ENCODE measurements around the gene BCL2L13. TPM values are rescaled to one million over a fixed set of nuclear protein-coding genes. Genes with fewer than 3 reads are reported as not detected.
A peak's percentile ranks its signal among the peaks of the same experiment; 100 is the strongest.

The BCL2L13 gene
- total RNA-seq, 1 donor from 2014 or later: 98.4 TPM

DNA sequence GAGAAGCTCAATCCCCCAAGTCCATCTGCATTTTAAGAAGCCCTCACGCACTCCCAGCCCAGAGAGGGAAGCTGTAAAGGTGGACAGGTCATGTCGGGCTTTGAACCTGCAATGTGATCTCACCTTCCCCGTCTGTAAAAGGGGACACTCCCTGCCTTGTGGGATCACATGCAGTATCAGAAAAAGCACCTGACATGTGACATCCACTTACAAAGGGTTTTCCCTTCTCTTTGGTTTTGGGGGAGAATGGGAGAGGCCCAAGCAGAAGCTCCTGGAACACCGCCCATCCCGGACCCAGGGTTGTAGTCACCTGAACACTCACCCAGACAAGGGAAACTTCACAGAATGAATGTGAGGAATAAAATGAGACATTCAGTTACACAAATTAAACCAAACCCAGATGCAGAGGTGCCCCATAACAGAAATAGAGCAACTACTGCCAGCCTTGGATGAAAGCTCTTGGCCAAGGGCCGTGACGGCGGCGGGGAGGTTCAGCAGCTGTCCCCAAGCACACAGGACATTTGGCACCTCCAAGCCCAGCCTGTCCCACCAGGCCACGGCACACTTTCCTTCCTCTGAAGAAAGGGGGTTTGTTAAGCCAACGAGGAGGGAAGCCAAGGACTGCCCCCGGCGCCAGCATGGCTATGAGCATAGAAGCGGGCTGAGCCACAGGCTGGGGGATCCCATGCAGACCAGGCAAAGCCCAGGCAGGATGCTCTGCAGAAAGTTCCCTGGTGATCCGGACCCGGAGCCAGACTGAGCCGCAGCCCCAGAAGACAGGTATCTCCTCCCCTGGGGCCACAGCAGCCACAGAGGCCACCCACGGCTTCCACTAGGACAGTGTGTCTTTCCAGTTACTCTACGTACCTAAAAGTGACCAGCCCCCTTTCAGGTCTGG lies 131.9 kb downstream of the BCL2L13 start:
- ATAC-seq (ENCODE audit: poor library complexity) (no peak), DNase-seq (no peak)
- intact Hi-C loops (cut with DNase I): no loop called here

DNA sequence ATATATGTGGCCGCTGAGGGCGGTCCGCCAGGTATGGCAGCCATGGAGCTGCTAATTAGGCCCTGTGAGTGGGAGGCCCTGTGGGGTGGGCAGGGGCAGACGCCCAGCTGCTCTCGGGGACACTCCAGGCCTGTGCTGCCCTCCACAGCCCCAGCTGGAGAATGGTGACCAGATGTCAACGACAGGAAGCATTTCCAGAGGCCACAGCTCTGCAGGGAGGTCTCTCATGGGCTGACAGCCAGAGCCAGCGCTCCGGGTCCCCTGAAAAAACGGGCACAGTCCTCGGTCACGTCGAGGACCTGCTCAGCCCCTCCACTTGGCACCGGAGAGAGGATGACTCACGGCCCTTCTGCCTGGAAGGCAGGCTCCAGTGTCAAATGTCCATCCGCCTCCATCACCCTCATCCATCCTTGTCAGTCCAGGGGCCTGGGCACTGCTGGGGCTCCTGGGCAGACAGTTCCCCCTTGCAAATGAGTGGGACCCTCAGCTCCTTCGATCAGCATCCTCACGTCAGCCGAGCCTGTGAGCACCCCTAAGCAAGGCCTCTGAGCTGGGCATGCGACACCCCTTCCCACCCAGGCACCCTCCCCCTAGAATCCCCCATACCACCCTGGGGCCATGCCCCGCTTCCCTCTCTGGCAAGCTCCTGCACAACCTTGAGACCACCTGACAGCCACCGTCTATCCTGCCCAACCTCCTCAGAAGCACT lies 133.8 kb downstream of the BCL2L13 start:
- DNase-seq (no peak), ATAC-seq (ENCODE audit: poor library complexity) (no peak)
- intact Hi-C loops (cut with DNase I): no loop called here

- DNase-seq: no peak
- intact Hi-C loops (cut with DNase I): no loop called here
- ATAC-seq (ENCODE audit: poor library complexity): peak; percentile 28
These were observed 134.5 kb downstream of the BCL2L13 start for GRCh38 chr22:17772958-17773605.

DNA sequence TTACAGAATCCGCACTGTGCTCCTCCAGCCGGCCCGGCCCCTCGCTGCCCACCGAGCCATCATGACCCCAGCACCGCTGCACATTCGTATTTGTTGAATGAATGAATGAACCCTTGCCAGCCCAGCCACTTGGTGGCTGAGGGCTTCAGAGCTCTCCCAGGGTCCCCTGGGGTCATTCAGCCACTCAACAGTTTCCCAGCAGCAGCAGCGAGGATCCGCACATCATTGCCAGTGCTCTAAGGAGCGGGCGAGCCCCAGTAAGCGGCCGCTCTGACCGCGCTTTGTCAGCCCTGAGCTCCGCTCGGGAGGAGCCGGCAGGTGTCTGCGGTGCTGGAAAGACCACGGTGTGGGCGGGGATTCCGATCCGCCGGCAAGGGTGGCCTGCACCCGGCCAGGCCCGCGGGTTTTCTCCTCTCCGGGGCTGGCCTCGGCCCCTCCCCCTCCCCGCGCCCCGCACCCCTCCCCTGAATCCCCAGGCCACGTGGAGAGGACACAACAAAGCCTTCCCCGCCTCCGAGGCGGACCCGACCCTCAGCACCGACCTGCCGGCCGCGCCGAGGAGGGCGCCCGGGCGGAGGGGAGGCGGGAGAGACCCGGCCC lies 135.1 kb downstream of the BCL2L13 start:
- DNase-seq (no peak), ATAC-seq (ENCODE audit: poor library complexity) (peak; percentile 52)
- intact Hi-C loops (cut with DNase I): no loop called here

DNA sequence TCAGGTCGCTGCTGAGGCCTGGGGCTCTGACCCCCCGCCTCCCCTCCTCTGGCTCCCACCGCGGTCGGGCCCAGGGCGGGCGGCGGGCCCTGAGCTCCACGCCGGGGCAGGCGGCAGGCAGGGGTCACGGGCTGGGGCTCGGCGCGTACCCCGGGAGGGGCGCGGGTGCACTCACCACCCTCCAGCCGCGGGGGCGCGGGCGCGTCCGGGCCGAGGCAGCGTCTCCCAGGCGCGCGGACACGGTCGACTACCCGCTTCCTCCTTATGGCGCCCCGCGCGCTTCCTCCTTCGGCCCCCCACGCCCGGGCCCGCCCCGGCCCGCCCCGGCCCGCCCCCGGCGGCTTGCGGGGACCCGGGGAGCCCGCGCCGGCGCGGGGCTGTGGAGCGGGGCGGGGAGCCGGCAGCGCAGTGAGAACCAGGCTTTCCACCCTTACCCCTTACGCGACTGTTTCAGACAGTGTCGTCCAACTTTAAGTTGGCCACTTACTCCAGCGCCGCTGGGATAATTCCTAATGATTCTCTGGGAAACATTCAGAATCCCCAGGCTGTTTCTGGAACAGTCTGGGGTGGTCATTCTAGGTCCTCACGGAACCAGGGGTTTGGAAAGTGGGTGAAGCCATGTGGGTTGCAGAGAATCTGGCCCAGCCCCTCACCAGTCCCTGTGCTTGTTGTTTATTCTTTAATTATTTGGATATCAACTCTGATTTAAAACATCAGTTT lies 135.8 kb downstream of the BCL2L13 start, which contains the start of gene BID:
BID (minus strand) TSS at position 264 of the 720 bp plus-strand sequence. CDS start 24,353 bp downstream, outside the sequence.
- peak; percentile 81 for DNase-seq
- ATAC-seq (ENCODE audit: poor library complexity): peak; percentile 42
- intact Hi-C loops (cut with DNase I): no loop called here

DNA sequence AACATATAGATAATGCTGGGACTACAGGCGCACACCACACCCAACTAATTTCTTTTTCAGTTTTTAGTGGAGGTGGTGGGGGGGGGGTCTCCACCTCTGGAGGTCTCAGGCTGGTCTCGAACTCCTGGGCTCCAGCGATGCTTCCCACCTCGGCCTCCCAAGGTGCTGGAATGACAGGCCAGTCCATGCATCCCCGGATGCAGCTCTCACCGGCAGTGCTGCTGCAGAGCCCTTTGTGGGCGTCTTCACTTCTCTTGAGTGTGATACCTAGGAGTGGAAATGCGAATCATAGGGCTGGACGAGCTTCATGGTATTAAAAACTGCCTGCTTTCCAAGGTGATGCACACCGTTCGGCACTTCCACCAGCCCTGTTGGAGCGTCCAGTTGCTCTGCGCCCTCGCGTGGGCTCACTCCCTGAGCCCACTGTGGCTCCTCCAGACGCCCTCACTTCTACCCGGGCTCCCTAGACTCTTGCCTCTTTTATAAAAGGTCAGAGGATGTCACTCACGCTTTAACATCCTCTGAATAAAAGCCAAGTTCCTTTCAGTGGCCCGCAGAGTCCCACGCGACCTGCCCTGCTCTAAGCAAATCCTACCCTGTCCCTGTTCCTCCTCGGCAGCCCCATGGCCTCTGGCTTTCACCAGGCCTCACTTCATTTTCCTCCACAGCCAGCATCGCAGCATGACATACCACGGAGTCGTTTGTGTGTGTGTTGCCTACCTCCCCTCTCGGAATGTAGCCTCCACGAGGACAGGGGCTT lies 136.5 kb downstream of the BCL2L13 start:
- DNase-seq (no peak), ATAC-seq (ENCODE audit: poor library complexity) (no peak)
- intact Hi-C loops (cut with DNase I): no loop called here

DNA sequence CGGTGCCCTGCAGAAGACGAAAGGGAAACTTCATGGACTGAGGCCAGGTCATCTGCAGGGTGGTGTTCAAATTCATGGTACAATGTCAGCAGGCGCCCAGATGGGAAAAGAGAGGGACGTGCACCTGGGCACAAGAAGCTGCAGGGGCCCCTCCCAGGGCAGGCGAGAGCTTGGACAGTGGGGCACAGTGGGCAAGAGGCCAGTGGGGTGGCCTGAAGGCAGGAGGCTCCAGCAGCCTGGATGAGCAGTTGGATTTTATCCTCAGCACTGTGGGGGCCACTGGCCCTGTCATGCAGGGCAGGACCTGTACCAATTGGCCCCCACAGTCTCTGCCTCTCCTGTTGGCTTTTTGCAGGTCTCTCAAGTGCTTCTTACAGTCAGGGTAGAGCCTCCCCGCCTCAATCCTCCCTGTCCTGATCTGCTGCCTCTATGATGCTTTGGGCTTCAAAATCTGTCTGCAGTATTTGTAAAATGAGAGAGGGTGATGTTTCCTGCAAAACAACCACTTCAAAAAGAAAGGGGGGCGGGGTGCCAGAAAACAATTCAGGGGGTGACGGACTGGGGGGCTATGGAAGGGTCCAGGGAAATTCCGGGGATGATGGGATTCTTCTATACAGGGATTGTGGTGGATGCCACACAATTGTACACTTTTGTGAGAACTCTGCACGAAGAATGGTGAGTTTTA lies 137.4 kb downstream of the BCL2L13 start:
- ATAC-seq (ENCODE audit: poor library complexity) (no peak), DNase-seq (no peak)
- intact Hi-C loops (cut with DNase I): no loop called here

DNA sequence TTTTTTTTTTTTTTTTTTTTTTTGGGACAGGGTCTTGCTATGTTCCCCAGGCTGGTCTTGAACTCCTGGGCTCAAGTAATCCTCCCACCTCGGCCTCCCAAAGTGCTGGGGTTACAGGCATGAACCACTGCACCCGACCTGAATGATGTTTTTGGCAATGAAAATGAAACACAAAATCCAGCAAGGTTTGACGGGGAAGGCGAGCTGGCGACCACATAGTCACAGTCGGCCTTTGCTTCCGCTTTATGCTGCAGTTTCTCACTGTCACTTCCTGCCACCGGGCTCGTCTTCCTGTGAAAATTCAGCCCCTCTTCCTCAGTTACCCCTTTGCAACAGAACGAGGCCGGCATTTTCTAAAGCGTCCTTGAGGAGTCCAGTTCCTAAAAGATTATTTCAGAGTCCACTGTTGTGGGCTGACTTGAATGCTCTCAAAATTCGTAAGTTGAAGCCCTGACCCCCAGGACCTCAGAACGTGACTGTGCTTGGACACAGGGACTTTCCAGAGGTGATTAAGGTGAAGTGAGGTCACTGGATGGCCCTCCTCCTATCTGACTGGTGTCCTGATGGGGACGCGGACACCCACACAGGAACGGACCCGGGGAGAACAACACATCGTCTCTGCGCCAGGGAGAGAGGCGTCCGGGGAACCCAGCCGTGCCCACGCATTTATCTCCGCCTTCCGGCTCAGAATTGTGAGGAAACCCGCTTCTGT lies 138.6 kb downstream of the BCL2L13 start:
- DNase-seq: peak; percentile 66
- ATAC-seq (ENCODE audit: poor library complexity): no peak
- intact Hi-C loops (cut with DNase I): no loop called here

GRCh38 chr22:17777717-17778044 lies 139.1 kb downstream of the BCL2L13 start:
- intact Hi-C loops (cut with DNase I): no loop called here
- DNase-seq: no peak
- no peak for ATAC-seq (ENCODE audit: poor library complexity)

- intact Hi-C loops (cut with DNase I): no loop called here
- DNase-seq (no peak), ATAC-seq (ENCODE audit: poor library complexity) (no peak)
These were observed 139.9 kb downstream of the BCL2L13 start for GRCh38 chr22:17778412-17778976.

DNA sequence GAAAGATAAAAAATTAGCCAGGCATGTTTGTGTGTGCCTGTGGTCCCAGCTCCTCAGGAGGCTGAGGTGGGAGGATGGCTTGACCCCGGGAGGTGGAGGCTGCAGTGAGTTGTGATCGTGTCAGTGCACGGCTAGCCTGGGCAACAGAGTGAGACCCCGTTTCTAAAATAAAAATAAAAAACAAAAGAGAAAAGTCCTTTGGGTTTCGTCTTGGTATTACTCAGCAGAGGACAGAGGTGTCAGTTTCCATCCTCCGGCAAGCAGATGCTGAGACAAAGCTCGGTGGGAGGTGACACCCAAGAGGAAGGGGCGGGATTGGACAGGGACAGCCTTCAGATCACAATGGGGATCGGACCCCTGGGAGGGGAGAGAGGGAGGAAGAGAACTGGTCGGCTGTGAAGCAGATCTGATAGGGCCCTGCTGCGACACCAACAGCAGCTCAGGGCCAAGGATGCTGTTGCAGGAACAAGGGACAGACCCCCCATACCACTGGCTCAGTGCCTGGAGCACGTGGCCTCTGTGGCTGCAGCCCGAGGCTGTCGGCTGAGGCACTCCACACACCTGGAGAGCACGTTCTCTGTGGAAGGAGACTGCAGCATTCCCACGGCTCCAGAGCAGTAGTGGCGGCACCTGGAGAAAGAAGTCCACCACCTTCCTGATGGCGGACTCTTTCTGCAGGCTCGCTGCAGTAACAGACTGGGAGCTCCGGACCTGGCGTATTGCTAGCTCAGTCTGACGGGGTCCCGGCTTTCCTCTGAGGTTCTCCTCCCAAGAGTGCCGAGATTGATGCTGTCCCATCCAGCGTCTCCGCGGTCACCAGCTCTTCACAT lies 140.9 kb downstream of the BCL2L13 start:
- intact Hi-C loops (cut with DNase I): no loop called here
- ATAC-seq (ENCODE audit: poor library complexity) (no peak), DNase-seq (no peak)

GRCh38 chr22:17780116-17780740 lies 141.7 kb downstream of the BCL2L13 start:
- DNase-seq: no peak
- intact Hi-C loops (cut with DNase I): no loop called here

More at GRCh38 chr22:17780116-17780740, 141.7 kb downstream of the BCL2L13 start:
- no peak for ATAC-seq (ENCODE audit: poor library complexity)

Measured in Right ventricle myocardium superior (tissue), 1 donor.